SU-DHL-6 (cell line): ENCODE data around the gene SLC12A7.
"Not testable (repeated sequence)": the region's sequence is repeated elsewhere in the genome, so short reads cannot be mapped to it uniquely, and the experiment has no call there.

Experiments
- EZH2phosphoT487 ChIP-seq: fragments of 200-600 bp; sonication (generic), shearing (Covaris generic); conservative IDR thresholded peaks from 2 replicates; pipeline ENCODE4 v1.6.1; 2018; ENCODE audit warnings: mild to moderate bottlenecking, antibody characterized with exemption, low read length, moderate library complexity, mixed read lengths
- TF ChIP-seq, protein P1 (sequence below): fragments of 200-600 bp; sonication (generic); IDR thresholded peaks from one replicate; pipeline ENCODE4 v1.5.1; 2017; ENCODE audit warnings: antibody characterized with exemption, mild to moderate bottlenecking, low read length, moderate library complexity; ENCODE audit not compliant: insufficient read depth, poor library complexity, severe bottlenecking

DNA sequence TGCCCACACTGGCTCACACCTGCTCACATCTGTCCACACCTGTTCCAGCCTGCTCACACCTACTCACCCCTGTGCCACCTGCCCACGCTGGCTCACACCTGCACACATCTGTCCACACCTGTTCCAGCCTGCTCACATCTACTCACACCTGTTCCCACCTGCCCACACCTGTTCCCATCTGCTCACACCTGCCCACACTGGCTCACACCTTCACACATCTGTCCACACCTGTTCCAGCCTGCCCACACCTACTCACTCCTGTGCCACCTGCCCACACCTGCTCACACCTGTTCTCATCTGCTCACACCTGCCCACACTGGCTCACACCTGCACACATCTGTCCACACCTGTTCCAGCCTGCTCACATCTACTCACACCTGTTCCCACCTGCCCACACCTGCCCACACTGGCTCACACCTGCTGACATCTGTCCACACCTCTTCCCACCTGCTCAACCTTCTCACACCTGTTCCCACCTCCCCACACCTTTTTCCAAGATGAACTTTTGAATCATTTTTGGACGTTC, 45.7 kb upstream of the SLC12A7 start:
- TF ChIP-seq, protein P1, sequence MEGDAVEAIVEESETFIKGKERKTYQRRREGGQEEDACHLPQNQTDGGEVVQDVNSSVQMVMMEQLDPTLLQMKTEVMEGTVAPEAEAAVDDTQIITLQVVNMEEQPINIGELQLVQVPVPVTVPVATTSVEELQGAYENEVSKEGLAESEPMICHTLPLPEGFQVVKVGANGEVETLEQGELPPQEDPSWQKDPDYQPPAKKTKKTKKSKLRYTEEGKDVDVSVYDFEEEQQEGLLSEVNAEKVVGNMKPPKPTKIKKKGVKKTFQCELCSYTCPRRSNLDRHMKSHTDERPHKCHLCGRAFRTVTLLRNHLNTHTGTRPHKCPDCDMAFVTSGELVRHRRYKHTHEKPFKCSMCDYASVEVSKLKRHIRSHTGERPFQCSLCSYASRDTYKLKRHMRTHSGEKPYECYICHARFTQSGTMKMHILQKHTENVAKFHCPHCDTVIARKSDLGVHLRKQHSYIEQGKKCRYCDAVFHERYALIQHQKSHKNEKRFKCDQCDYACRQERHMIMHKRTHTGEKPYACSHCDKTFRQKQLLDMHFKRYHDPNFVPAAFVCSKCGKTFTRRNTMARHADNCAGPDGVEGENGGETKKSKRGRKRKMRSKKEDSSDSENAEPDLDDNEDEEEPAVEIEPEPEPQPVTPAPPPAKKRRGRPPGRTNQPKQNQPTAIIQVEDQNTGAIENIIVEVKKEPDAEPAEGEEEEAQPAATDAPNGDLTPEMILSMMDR, result not testable (repeated sequence)
- TF ChIP-seq EZH2phosphoT487, result not testable (repeated sequence)
